A549 (cell line): Measurements from ENCODE around the gene RAD51B. TPM values are rescaled to one million over a fixed set of nuclear protein-coding genes. Genes with fewer than 3 reads are reported as not detected.
A peak's percentile ranks its signal among the peaks of the same experiment; 100 is the strongest.

ENCODE experiments used
- ATAC-seq, 2 experiments: fragments of 200-7000 bp in 1 of 2; fragments of >200 bp in 1 of 2; cut with Nextera tagmentation in 1 of 2; cut with Tn5 transposase in 1 of 2; 3 replicates each; pipeline versions ENCODE4 v1.8.0 to v1.9.1; 2018 to 2020; ENCODE audit warnings: mild to moderate bottlenecking in 1 of 2, moderate library complexity in 1 of 2
- CTCF ChIA-PET: fragments of 300-600 bp; sonication (Branson Sonifier 250); formaldehyde crosslinking; extraction: SDS; loops from one replicate; lab custom pipeline; 2021; ENCODE audit warnings: antibody characterized with exemption, inconsistent platforms; lab: Yijun Ruan, JAX
- POLR2A ChIA-PET: fragments of 350-600 bp; formaldehyde crosslinking; extraction: SDS; loops from one replicate; lab custom pipeline; 2021; ENCODE audit warnings: antibody characterized with exemption, inconsistent platforms; lab: Yijun Ruan, JAX
- DNase-seq, 2 experiments: peaks; one replicate each; pipeline versions ENCODE4 v3.0.0 to v3.0.0-alpha.2; 2011 to 2016; ENCODE audit warnings: low read depth in 1 of 2, low spot score in 1 of 2
- FAIRE-seq: peaks from 2 replicates; lab custom pipeline; 2011; peaks lifted over from hg19 to GRCh38; lab: Jason Lieb, UNC
- H3K27ac ChIP-seq, 2 experiments: fragments of >200 bp; sonication (Bioruptor Twin); formaldehyde crosslinking; 3 replicates each; pipeline ENCODE4 v1.5.1; 2016 to 2017
- H3K4me1 ChIP-seq: fragments of >200 bp; sonication (Bioruptor Twin); formaldehyde crosslinking; 3 replicates; pipeline ENCODE4 v1.6.1; 2016
- H3K4me2 ChIP-seq: fragments of >200 bp; sonication (Bioruptor Twin); formaldehyde crosslinking; 3 replicates; pipeline ENCODE4 v1.6.1; 2016
- H3K4me3 ChIP-seq: fragments of >200 bp; sonication (Bioruptor Twin); formaldehyde crosslinking; 3 replicates; pipeline ENCODE4 v1.5.1; 2016
- H3K9me3 ChIP-seq: fragments of >200 bp; sonication (Bioruptor Twin); formaldehyde crosslinking; 3 replicates; pipeline ENCODE4 v1.6.1; 2016
- BHLHE40 ChIP-seq: IDR thresholded peaks from 2 replicates; pipeline ENCODE4 v1.6.1; 2012; ENCODE audit warnings: low read depth, low read length, inconsistent platforms
- CBX2 ChIP-seq: fragments of 200-600 bp; sonication (generic); IDR thresholded peaks from 2 replicates; pipeline ENCODE4 v1.6.1; 2016; ENCODE audit warnings: low read depth, mild to moderate bottlenecking, borderline replicate concordance
- CEBPB ChIP-seq, 2 experiments: fragments of >200 bp in 1 of 2; sonication (Bioruptor Twin) in 1 of 2; formaldehyde crosslinking in 1 of 2; IDR thresholded peaks; 2 replicates each; pipeline ENCODE4 v1.6.1; 2012 to 2016
- EP300 ChIP-seq, 2 experiments: fragments of >200 bp; sonication (Bioruptor Twin); formaldehyde crosslinking; IDR thresholded peaks; 2 replicates in 1 of 2; 3 replicates in 1 of 2; pipeline ENCODE4 v1.6.1; 2016 to 2017
- ESRRA ChIP-seq: fragments of 150-350 bp; IDR thresholded peaks from 2 replicates; pipeline ENCODE4 v1.6.1; 2014; ENCODE audit warnings: mild to moderate bottlenecking, low read length, borderline replicate concordance
- FOSB ChIP-seq: fragments of 250-450 bp; sonication (Bioruptor Pico); IDR thresholded peaks from 2 replicates; pipeline ENCODE4 v1.5.0; 2020; ENCODE audit warnings: mild to moderate bottlenecking, moderate library complexity
- HEYL ChIP-seq: fragments of 250-450 bp; sonication (Bioruptor Pico); IDR thresholded peaks from 2 replicates; pipeline ENCODE4 v1.8.0; 2021; ENCODE audit warnings: mild to moderate bottlenecking, moderate library complexity
- HOXA7 ChIP-seq: fragments of 250-450 bp; sonication (Bioruptor Pico); IDR thresholded peaks from 2 replicates; pipeline ENCODE4 v1.5.0; 2020; ENCODE audit warnings: mild to moderate bottlenecking, moderate library complexity
- HOXB13 ChIP-seq: fragments of 250-450 bp; sonication (Bioruptor Pico); IDR thresholded peaks from 2 replicates; pipeline ENCODE4 v1.5.0; 2020; ENCODE audit warnings: low read depth, mild to moderate bottlenecking, moderate library complexity
- JUN ChIP-seq, 2 experiments: fragments of >200 bp; sonication (Bioruptor Twin); formaldehyde crosslinking; IDR thresholded peaks; 2 replicates in 1 of 2; 3 replicates in 1 of 2; pipeline ENCODE4 v1.6.1; 2016 to 2017
- KDM5A ChIP-seq: fragments of 200-600 bp; sonication (generic); IDR thresholded peaks from 2 replicates; pipeline ENCODE4 v1.6.1; 2016; ENCODE audit warnings: antibody characterized with exemption, mild to moderate bottlenecking
- MAFK ChIP-seq: fragments of 450-650 bp; IDR thresholded peaks from 2 replicates; pipeline ENCODE4 v1.6.1; 2014; ENCODE audit not compliant: partially characterized antibody
- PHF8 ChIP-seq: fragments of 200-600 bp; sonication (generic); IDR thresholded peaks from 2 replicates; pipeline ENCODE4 v1.6.1; 2016; ENCODE audit warnings: low read depth, mild to moderate bottlenecking, antibody characterized with exemption, moderate library complexity, borderline replicate concordance
- RCOR1 ChIP-seq: fragments of 150-350 bp; IDR thresholded peaks from 2 replicates; pipeline ENCODE4 v1.6.1; 2014; ENCODE audit warnings: antibody characterized with exemption, low read length, low read depth
- RFX5 ChIP-seq: fragments of 450-650 bp; IDR thresholded peaks from 2 replicates; pipeline ENCODE4 v1.7.1; 2014; ENCODE audit warnings: antibody characterized with exemption, mild to moderate bottlenecking, moderate library complexity
- ZFP36 ChIP-seq: fragments of 450-650 bp; IDR thresholded peaks from 2 replicates; pipeline ENCODE4 v1.6.1; 2014; ENCODE audit warnings: borderline replicate concordance; ENCODE audit not compliant: partially characterized antibody
- WGBS: methylation state at CpG from one replicate; pipeline ENCODE4 v1.1.6; 2017; ENCODE audit errors: missing lambda C conversion rate; 5-methylcytosine and 5-hydroxymethylcytosine counted together
- polyA plus RNA-seq, 4 experiments: library from polyadenylated mRNA; depleted of rRNA in 3 of 4; stranded (reverse); fragments of >200 nt; fragmentation: RNase III in 1 of 4; extraction: RNeasy Plus Mini Kit Qiagen cat#74134 plus additional on column Dnase treatment in 1 of 4; gene quantifications; 2 replicates in 3 of 4; 3 replicates in 1 of 4; pipeline ENCODE4 v1.2.3, GENCODE V29; 2011 to 2017
- TF ChIP-seq, protein P1 (sequence below): fragments of 250-450 bp; sonication (Bioruptor Pico); IDR thresholded peaks from 2 replicates; pipeline ENCODE4 v1.5.0; 2021; ENCODE audit warnings: mild to moderate bottlenecking, moderate library complexity, borderline replicate concordance
- TF ChIP-seq, protein P2 (sequence below): IDR thresholded peaks from 2 replicates; pipeline ENCODE4 v1.6.1; 2012
- TF ChIP-seq, protein P3 (sequence below): fragments of >200 bp; sonication (Bioruptor Twin); formaldehyde crosslinking; IDR thresholded peaks from 3 replicates; pipeline ENCODE4 v1.6.1; 2016
- TF ChIP-seq, protein P4 (sequence below): fragments of >200 bp; sonication (Bioruptor Twin); formaldehyde crosslinking; IDR thresholded peaks from 3 replicates; pipeline ENCODE4 v1.5.1; 2016

Gene RAD51B
- polyA plus RNA-seq, 2 of the 4 experiments (the other 2 are of a cell fraction) = 7.2 to 10.8 TPM

DNA sequence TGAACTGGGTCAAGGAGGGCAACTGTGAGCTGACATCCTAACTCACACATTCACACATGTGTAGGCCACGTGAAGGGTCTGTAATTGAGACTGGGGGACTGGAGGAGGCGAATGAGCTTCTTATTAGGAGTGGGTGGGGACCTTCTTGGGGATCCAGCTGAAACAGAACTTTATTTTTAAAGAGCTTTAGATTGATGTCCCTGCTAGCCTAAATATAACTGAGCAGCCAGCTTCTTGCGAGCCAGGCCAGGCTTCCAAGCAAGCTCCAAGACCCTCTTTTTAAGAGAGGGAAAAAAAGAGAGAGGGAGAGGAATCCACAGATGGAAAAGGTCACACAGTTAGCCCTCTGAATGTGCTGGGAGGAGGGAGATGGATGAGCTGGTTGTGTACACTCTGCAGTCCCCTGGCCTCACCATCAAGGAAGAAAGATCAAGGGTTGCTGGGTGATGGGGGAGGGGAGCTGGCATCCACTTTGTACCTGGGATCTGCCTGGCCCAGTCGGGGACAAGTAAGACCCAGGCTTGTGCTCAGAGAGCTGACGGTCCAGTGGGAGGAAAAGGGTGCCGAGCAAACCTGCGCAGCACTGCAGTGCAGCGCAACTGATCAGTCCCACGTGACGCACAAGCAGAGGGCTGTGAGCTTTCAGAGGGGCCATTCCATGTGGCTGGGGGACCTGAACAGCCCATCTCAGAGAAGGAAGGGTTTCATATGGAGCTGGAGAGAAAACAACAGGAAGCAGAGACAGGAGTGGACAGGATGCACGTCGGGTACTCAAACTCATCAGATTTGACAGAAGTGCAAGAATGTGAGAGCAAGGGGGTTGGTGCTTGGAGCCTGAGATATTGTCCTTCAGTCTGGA lies 818.8 kb downstream of the RAD51B start:
- Histone ChIP-seq H3K4me1 (peaks cover 13% of the 10 kb centered on the region; the same call in 2 of the 3 replicates), H3K9me3 (peaks cover 9% of the 10 kb centered on the region; the same call in 2 of the 3 replicates), H3K4me3 (no peak overlapping the region), H3K4me2 (0 out of 3 replicates have a peak overlapping the region, but pooled peaks have one; percentile 4), H3K27ac (peak overlapping the region; percentile 36 to 63; a peak in 4 of 6 replicates)
- DNase-seq = no peak
- no peak for FAIRE-seq
- CTCF ChIA-PET = interaction anchor here (0.7 to 1.5 kb wide), 4 partner anchors 13 to 64 kb away, joined by 3 to 5 read pairs (median 4); no protein-coding TSS in a partner anchor
- WGBS = 89% methylated on average over 12 of the region's 12 CpGs
- POLR2A ChIA-PET = interaction anchor here (1.1 kb wide), 1 partner anchor 44 kb away, joined by 4 read pairs; no protein-coding TSS in a partner anchor
- TF ChIP-seq, protein P1, sequence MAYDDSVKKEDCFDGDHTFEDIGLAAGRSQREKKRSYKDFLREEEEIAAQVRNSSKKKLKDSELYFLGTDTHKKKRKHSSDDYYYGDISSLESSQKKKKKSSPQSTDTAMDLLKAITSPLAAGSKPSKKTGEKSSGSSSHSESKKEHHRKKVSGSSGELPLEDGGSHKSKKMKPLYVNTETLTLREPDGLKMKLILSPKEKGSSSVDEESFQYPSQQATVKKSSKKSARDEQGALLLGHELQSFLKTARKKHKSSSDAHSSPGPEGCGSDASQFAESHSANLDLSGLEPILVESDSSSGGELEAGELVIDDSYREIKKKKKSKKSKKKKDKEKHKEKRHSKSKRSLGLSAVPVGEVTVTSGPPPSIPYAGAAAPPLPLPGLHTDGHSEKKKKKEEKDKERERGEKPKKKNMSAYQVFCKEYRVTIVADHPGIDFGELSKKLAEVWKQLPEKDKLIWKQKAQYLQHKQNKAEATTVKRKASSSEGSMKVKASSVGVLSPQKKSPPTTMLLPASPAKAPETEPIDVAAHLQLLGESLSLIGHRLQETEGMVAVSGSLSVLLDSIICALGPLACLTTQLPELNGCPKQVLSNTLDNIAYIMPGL (CRISPR knock-in tag) = no peak
- TF ChIP-seq, protein P2, sequence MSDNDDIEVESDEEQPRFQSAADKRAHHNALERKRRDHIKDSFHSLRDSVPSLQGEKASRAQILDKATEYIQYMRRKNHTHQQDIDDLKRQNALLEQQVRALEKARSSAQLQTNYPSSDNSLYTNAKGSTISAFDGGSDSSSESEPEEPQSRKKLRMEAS = no peak
- TF ChIP-seq RFX5 (no peak), ESRRA (no peak), JUN (IDR thresholded peaks at IDR 0.05) (no peak), BHLHE40 (no peak), PHF8 (no peak), EP300 (IDR thresholded peaks at IDR 0.05) (no peak), ZFP36 (no peak), RCOR1 (no peak), KDM5A (no peak), HOXB13 (CRISPR knock-in tag) (no peak), HOXA7 (no peak), FOSB (CRISPR knock-in tag) (no peak), MAFK (no peak), HEYL (no peak), CBX2 (no peak), CEBPB (IDR thresholded peaks at IDR 0.05) (no peak)
- TF ChIP-seq, protein P3, sequence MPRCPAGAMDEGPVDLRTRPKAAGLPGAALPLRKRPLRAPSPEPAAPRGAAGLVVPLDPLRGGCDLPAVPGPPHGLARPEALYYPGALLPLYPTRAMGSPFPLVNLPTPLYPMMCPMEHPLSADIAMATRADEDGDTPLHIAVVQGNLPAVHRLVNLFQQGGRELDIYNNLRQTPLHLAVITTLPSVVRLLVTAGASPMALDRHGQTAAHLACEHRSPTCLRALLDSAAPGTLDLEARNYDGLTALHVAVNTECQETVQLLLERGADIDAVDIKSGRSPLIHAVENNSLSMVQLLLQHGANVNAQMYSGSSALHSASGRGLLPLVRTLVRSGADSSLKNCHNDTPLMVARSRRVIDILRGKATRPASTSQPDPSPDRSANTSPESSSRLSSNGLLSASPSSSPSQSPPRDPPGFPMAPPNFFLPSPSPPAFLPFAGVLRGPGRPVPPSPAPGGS = no peak
- TF ChIP-seq, protein P4, sequence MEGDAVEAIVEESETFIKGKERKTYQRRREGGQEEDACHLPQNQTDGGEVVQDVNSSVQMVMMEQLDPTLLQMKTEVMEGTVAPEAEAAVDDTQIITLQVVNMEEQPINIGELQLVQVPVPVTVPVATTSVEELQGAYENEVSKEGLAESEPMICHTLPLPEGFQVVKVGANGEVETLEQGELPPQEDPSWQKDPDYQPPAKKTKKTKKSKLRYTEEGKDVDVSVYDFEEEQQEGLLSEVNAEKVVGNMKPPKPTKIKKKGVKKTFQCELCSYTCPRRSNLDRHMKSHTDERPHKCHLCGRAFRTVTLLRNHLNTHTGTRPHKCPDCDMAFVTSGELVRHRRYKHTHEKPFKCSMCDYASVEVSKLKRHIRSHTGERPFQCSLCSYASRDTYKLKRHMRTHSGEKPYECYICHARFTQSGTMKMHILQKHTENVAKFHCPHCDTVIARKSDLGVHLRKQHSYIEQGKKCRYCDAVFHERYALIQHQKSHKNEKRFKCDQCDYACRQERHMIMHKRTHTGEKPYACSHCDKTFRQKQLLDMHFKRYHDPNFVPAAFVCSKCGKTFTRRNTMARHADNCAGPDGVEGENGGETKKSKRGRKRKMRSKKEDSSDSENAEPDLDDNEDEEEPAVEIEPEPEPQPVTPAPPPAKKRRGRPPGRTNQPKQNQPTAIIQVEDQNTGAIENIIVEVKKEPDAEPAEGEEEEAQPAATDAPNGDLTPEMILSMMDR = no peak
- ATAC-seq = no peak
